Endothelial cell (in vitro differentiated cells): ENCODE data around the gene NMRK1. TPM values are rescaled to one million over a fixed set of nuclear protein-coding genes. Genes with fewer than 3 reads are reported as not detected.

ENCODE experiments used
- DNase-seq: peaks from one replicate; pipeline ENCODE4 v3.0.0; 2021; ENCODE audit warnings: low spot score
- H3K27ac Mint-ChIP-seq: one replicate; pipeline ENCODE4 v1.8.0; 2021; ENCODE audit warnings: mixed read lengths, inconsistent platforms; ENCODE audit not compliant: unreplicated experiment
- H3K27me3 Mint-ChIP-seq: one replicate; pipeline ENCODE4 v1.8.0; 2021; ENCODE audit warnings: mild to moderate bottlenecking, moderate library complexity, mixed read lengths, inconsistent platforms; ENCODE audit not compliant: unreplicated experiment
- H3K36me3 Mint-ChIP-seq: one replicate; pipeline ENCODE4 v1.8.0; 2021; ENCODE audit warnings: mild to moderate bottlenecking, low read depth, mixed read lengths, inconsistent platforms; ENCODE audit not compliant: unreplicated experiment
- H3K4me1 Mint-ChIP-seq: one replicate; pipeline ENCODE4 v1.8.0; 2021; ENCODE audit warnings: mild to moderate bottlenecking, mixed read lengths, inconsistent platforms; ENCODE audit not compliant: unreplicated experiment
- H3K4me3 Mint-ChIP-seq: one replicate; pipeline ENCODE4 v1.8.0; 2021; ENCODE audit warnings: mild to moderate bottlenecking, mixed read lengths, inconsistent platforms; ENCODE audit not compliant: unreplicated experiment
- H3K9me3 Mint-ChIP-seq: one replicate; pipeline ENCODE4 v1.8.0; 2021; ENCODE audit warnings: mixed read lengths, inconsistent platforms; ENCODE audit not compliant: unreplicated experiment
- total RNA-seq: library from RNA; stranded (reverse); fragmentation: NEBNext Ultra II Directional; extraction: Animal tissue kit (Norgen Biotek cat#: 25700); gene quantifications from one replicate; pipeline ENCODE4 v1.2.1, GENCODE V29; 2021; ENCODE audit not compliant: unreplicated experiment
- TF ChIP-seq, protein P1 (sequence below): fragments of 200-600 bp; sonication (generic); IDR thresholded peaks from one replicate; pipeline ENCODE4 v1.5.0; 2021; ENCODE audit warnings: antibody characterized with exemption; ENCODE audit not compliant: unreplicated experiment

Gene NMRK1
- total RNA-seq, 1 donor from 2014 or later, result 58.2 TPM

DNA sequence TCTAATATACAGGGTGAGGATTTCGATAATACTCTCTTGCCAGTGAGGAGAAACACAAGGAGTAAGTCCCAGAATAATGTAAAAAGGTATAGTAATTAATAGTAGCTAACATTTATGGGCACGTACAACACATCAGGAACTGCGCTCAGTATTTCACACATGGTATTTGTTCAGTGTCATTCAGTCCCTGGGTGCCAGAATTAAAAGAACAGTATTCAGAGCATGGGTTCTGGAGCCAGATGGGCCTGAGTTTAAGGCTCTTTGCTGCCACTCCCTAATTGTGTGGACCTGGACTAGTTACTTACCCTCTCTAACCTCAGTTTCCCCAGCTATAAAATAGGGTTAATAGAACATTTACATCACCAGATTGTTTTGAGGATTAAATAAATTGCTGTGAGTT is 16.7 kb upstream of the NMRK1 start:
- Mint-ChIP-seq H3K36me3 (no peaks in the 10 kb centered on the region), H3K9me3 (no peaks in the 10 kb centered on the region), H3K27ac (no peak overlapping the region), H3K4me1 (peaks cover 7% of the 10 kb centered on the region), H3K27me3 (no peaks in the 10 kb centered on the region), H3K4me3 (no peak overlapping the region)
- TF ChIP-seq, protein P1, sequence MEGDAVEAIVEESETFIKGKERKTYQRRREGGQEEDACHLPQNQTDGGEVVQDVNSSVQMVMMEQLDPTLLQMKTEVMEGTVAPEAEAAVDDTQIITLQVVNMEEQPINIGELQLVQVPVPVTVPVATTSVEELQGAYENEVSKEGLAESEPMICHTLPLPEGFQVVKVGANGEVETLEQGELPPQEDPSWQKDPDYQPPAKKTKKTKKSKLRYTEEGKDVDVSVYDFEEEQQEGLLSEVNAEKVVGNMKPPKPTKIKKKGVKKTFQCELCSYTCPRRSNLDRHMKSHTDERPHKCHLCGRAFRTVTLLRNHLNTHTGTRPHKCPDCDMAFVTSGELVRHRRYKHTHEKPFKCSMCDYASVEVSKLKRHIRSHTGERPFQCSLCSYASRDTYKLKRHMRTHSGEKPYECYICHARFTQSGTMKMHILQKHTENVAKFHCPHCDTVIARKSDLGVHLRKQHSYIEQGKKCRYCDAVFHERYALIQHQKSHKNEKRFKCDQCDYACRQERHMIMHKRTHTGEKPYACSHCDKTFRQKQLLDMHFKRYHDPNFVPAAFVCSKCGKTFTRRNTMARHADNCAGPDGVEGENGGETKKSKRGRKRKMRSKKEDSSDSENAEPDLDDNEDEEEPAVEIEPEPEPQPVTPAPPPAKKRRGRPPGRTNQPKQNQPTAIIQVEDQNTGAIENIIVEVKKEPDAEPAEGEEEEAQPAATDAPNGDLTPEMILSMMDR, result no peak
- DNase-seq, result no peak

DNA sequence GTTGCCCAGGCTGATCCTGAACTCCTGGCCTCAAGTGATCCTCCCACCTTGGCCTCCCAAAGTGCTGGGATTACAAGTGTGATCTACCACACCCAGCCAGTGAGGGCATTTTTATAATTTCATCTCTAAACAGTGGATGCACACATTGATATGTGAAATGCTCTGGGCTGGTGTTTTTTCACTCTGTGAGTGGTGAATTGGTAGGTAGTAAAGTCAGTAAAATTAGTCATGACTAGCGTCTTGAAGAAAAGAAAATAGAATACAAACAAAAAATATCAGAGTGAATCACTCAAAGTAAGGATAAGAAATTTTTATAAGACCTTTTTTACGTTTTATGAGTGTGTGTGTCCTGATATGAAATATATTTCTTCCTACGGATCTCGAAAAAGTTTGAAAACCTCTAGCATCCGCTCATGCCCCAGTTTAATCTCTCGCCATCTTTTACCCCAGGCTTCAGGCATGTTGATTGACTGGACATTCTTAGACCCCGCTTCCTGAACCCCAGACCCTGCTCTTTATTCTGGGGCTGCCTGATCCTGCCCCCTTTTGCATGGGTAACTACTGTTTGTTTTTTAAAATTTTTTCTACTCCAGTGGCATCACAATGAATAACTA is 14.3 kb upstream of the NMRK1 start:
- TF ChIP-seq, protein P1, result no peak

DNA sequence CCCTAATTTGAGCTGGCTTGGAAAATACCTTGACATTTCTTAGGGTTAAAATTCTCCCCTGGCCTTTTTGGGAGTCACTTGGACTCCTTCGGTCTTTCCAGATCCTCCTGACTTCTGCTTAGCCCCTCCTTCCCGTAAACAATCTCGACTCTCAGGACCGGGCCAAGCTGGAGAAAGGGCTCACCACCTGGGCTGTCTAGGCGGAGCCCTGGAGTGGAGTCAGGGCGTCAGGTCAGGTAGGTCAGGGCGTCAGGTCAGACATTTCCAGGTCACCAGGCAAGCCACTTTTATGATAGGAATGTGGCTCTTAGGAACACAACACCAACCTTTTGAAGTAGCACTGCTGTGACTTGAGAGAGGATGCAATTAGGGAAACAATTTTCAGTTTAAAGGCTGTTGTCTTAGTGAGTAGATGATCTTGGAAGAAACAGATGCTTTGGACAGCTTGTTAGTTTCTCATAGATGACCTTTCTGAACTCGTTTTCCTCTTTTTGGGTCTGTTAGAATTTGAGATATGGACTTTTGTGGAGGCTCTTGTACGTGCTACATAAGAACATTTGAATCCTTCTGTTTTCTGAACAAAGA is 13.1 kb upstream of the NMRK1 start:
- DNase-seq, result no peak
- peak overlapping the region; percentile 22 for H3K27ac Mint-ChIP-seq

More for the DNA sequence above, 14.3 kb upstream of the NMRK1 start:
- DNase-seq, result no peak
- no peaks in the 10 kb centered on the region for H3K36me3 Mint-ChIP-seq
- H3K4me1 Mint-ChIP-seq, result peaks cover 7% of the 10 kb centered on the region
- H3K4me3 Mint-ChIP-seq, result no peak overlapping the region
- no peaks in the 10 kb centered on the region for H3K27me3 Mint-ChIP-seq
- no peaks in the 10 kb centered on the region for H3K9me3 Mint-ChIP-seq
- H3K27ac Mint-ChIP-seq, result no peak overlapping the region

DNA sequence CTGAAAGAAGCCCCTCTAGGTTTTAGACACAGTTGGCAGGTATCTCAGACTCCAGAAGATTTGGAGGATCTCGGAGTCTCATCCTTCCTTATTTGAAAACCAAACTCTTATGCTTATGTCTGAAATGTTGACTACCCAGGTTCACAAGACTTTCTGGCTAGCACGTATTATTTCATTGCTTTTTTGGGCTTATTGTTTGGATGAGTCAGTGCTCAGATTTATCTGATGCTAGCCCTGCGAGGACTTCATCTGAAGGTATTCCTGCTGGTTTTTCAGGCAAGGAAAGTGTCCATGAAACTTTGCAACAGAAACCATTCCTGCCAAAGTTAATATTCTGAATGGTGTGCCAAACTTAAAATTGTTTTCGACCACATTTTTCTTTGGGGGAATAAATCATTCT is 8.8 kb upstream of the NMRK1 start:
- no peak for DNase-seq

More for the DNA sequence above, 13.1 kb upstream of the NMRK1 start:
- no peaks in the 10 kb centered on the region for H3K27me3 Mint-ChIP-seq
- H3K4me1 Mint-ChIP-seq, result peaks cover 7% of the 10 kb centered on the region
- TF ChIP-seq, protein P1, result no peak
- no peaks in the 10 kb centered on the region for H3K36me3 Mint-ChIP-seq
- H3K4me3 Mint-ChIP-seq, result no peak overlapping the region
- H3K9me3 Mint-ChIP-seq, result no peaks in the 10 kb centered on the region

DNA sequence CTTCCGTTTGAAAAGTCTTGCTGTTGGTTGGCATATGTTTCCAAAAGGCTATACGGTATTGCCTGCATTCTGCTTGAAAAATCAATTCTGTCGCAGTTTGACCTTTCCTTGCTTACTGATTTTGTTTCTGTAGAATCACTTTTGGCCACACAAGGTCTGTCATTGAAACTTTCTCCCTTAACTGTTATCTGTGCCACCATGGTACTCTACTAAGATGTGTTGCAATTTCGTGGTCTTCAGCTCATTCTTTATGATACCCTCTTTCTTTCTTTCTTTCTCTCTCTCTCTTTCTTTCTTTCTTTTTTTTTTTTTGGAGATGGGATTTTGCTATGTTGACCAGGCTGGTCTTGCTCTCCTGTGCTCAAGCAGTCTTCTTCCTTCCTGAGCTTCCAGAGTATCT is 4.8 kb upstream of the NMRK1 start:
- H3K36me3 Mint-ChIP-seq, result no peaks in the 10 kb centered on the region
- H3K9me3 Mint-ChIP-seq, result no peaks in the 10 kb centered on the region
- H3K27me3 Mint-ChIP-seq, result peaks cover 7% of the 10 kb centered on the region
- no peak overlapping the region for H3K4me3 Mint-ChIP-seq
- no peak for DNase-seq
- H3K4me1 Mint-ChIP-seq, result peaks cover 44% of the 10 kb centered on the region
- TF ChIP-seq, protein P1, result no peak
- no peak overlapping the region for H3K27ac Mint-ChIP-seq

More for the DNA sequence above, 8.8 kb upstream of the NMRK1 start:
- no peak overlapping the region for H3K27ac Mint-ChIP-seq
- H3K36me3 Mint-ChIP-seq, result no peaks in the 10 kb centered on the region
- H3K4me3 Mint-ChIP-seq, result no peak overlapping the region
- TF ChIP-seq, protein P1, result no peak
- H3K4me1 Mint-ChIP-seq, result peaks cover 22% of the 10 kb centered on the region
- H3K9me3 Mint-ChIP-seq, result no peaks in the 10 kb centered on the region
- no peaks in the 10 kb centered on the region for H3K27me3 Mint-ChIP-seq
